Endometrium (tissue), 2 donors: ENCODE measurements around the gene CAMK1D.
"Not testable (repeated sequence)": the region's sequence is repeated elsewhere in the genome, so short reads cannot be mapped to it uniquely, and the experiment has no call there.

Source experiments
- FAIRE-seq: peaks from 2 replicates; lab custom pipeline; 2012; peaks lifted over from hg19 to GRCh38; lab: Jason Lieb, UNC
- donor health status: control.
- donor health status: control.

The CAMK1D gene

GRCh38 chr10:12340937-12341336, 8.4 kb upstream of the CAMK1D start:
- FAIRE-seq: no peak

- no peak for FAIRE-seq
These were observed 7.8 kb upstream of the CAMK1D start for GRCh38 chr10:12341526-12341925.

GRCh38 chr10:12344375-12345110, 4.8 kb upstream of the CAMK1D start:
- no peak for FAIRE-seq

GRCh38 chr10:12346707-12347106, 2.6 kb upstream of the CAMK1D start:
- no peak for FAIRE-seq

DNA sequence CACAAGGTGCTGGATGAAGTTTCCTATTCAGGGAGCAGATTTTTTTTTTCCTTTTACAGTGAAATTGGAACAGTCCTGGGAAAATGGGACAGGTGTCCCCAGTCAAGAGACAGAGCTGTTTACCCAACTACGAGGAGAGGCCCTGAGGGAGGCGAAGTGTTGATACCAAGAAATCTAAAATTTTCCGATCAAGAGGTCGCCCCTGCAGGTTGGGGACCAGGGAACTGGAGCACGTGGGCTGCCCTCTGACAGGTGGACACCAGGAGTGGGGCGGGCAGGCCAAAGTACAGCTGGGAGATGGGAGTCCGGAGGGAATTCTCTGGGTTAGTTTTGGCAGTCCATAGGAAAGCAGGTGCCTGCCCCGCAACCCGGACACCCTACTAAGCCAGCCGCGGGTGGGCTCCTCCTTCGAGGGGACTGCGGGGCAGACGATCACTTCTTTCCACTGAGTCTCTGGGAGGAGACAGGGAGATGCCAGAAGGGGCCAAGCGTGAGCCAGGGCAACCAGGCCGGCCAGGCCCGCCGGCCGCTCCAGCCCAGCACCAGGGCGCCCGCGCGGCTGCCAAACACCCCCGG, 965 bp upstream of the CAMK1D start:
- no peak for FAIRE-seq

- FAIRE-seq: no peak
These were observed 351 bp downstream of the CAMK1D start for GRCh38 chr10:12349629-12350166.

GRCh38 chr10:12350167-12350872, 973 bp downstream of the CAMK1D start:
- FAIRE-seq: no peak

DNA sequence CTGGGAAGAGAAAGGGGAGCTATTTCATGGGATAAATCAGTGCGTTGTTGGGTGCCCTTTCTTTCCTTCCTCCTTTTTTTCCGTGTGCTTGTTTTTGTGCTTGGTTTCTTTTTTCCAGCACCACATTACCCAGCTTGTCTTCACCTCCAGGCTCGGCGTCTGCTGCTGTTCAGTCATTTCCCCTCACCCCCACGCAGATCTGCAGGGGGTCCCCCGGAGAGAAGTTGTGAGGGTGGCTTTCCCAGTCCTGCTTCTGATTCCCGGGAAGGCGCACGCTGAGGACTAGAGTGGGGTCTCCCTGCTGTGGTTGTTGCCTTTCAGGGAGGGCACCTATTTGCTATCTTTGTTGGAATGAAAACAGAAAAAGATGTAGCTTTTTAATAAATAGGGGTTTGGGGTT, 1.6 kb downstream of the CAMK1D start:
- no peak for FAIRE-seq

DNA sequence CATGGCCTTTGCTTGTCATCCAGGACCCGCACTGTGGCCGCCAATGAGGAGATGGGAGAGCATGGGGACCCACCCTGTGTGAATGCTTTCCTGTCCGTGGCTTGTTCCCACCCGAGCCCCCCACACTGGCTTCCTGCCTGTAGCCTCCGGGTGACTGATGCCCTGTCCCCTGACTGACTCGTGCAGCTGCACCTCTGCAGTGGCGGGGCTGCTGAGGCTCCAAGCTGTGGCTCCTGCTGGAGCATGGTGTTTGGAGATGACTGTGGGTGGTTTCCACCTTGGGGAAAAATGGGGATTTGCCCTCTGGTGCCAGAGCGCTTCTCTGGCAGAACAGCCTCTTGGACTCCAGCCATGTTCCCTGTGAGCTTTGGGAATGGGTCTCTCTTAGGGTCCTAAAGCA, 2.1 kb downstream of the CAMK1D start:
- no peak for FAIRE-seq

DNA sequence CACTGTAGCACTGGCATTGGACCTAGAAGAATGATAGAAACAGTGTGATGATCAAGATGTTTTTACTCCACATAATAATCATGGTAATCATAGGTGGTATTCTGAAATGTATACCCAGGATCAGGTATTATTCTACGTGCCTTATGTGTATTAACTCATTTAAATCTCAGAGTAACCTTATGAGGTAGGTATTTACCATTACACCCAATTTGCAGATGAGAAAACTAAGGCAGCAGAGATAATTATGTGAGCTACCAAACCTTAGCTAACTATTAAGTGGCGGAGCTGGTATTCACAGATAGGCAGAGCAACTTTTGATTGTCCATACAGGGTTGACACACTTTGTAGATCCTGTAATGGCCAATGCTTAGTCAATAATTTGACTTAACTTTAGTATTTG, 2.5 kb downstream of the CAMK1D start:
- FAIRE-seq: no peak

DNA sequence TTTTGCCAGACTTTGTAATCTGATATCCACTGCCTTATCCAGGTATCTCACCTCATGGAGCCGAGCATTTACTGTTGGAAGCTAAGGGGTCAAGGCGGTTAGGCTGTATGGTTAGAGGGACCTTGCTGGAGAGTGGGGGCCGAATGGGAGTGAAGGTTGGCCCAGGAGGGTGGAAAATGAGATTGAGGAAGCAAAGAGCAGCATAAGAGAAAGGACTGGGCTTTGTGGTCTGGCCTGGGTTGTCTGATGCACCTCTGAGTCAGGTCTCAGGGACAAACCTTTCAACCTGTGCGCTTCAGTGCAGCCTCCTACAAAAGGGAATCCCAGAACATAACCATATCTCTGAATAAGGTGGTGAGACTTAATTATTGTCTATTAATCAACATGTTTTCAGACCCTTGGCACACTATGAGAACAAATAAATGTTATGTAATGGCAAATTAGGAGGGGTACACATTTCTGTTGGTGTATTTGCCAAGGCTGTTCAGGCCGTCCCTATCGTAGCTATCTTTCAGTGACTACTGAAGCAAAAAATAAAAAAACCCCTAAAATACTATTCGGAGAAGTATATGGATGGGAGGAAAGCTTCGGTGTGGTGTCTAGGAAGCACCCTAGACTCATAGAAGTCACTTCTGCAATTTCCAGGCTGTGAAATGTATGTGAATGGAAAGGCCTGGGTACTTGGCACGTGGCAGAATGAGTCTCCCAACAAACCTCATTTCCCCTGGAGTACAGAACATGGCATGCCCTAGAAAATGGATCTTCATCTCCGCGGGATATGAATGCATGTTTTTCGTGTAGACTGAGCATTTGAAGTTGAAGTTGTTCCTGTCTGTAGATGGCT, 4.3 kb downstream of the CAMK1D start:
- no peak for FAIRE-seq

DNA sequence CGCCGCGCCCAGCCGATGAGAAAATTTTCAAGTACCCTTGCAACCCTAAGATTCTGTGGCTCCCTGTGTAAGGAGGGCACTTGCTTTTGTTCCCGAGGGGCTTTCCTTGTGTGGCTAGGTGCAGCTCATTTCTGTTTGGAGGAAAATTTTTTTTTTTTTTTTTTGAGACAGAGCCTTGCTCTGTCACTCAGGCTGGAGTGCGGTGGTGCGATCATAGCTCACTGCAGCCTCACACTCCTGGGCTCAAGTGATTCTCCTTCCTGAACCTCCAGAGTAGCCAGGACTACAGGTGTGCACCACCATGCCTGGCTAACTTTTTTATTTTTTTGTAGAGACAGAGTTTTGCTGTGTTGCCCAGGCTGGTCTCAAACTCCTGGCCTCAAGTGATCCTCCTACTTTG, 5.3 kb downstream of the CAMK1D start:
- FAIRE-seq: not testable (repeated sequence)

GRCh38 chr10:12355384-12355783, 6.0 kb downstream of the CAMK1D start:
- FAIRE-seq: no peak

DNA sequence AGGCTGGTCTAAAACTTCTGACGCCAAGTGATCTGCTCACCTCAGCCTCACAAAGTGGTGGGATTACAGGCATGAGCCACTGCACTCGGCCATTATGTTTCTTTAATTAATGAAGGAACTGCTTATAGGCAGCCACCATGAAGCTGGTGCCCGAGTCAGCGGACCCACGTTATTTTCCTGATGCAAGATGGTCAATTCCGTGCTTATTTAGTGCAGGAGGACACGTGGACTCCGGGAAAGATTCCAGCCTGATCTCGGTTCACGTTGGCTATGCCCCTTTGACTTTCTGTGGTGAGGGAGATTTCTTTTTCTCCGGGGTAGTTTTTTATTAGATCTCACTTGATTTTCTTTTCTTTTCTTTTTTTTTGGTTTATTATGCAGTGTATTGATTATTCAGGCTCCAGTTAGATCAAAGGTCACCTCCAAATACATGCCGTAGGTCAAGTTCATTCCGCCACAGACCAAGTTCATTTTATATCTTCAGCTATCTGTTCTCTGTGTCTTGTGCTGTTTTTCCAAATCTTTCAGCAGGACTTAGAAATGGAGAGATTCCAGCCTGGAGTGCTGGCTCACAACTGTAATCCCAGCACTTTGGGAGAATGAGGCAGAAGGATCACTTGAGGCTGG, 8.3 kb downstream of the CAMK1D start:
- FAIRE-seq: no peak

DNA sequence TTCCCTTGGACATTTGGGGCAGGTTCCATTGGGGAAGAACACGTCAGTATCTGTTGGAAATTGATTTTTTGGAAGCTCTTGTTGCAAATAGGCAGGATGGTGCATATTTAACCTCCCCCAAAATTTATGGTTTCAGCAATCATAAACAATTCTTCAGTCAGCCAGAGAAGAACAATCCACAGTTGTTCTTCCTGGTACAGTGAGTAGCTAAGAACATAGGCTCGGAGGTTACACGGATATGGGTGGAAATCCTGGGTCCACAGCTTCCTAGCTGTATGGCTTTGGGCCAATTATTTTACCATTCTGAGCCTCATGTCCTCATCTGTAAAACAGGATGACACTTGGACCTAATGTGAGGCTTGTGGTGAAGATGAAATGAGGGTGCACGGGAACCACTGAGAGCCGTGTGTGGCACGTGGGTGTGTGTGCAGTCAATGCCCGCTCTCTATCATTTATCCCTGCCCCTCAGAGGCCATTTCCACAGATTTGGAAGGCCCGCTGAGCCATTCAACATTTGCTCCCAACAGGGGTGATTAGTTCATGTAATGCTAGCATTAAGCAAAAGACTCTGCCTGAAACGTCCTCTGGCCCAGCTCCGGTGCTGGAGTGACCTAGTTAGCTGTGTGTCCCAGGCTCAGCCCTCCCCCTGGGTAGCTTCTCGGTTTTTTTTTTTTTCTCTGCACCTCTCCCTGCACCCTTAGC, 9.7 kb downstream of the CAMK1D start:
- no peak for FAIRE-seq

- no peak for FAIRE-seq
These were observed 11.1 kb downstream of the CAMK1D start for GRCh38 chr10:12360461-12360860.

DNA sequence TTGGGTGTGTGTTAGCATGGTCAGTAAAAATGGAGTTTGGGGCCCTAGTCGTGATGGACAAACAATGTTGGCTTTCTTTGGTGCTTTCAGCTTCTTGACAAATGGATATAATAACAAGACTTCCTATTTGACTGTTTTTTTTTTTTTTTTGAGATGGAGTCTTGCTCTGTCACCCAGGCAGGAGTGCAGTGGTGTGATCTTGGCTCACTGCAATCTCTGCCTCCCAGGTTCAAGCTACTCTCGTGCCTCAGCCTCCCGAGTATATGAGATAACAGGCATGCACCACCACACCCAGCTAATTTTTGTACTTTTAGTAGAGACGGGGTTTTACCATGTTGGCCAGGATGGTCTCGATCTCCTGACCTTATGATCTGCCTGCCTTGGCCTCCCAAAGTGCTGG, 11.8 kb downstream of the CAMK1D start:
- FAIRE-seq: not testable (repeated sequence)

GRCh38 chr10:12364559-12364958, 15.2 kb downstream of the CAMK1D start:
- FAIRE-seq: no peak

GRCh38 chr10:12367272-12367671, 17.9 kb downstream of the CAMK1D start:
- FAIRE-seq: no peak

DNA sequence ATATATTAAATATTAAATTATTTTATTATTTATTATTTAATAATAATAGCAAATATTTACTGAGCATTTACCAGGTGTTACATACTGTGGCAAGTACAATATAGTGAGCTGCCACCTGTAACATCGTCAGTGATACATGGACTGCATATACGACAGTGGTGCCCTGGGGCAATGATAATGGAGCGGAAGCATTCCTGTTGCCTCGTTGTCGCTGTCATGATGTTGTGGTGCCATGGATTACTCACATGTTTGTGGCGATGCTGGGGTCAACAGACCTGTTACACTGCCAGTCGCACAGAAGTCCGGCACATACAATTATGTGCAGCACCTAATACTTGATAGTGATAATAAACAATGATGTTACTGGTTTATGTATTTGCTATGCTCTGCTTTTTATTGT, 20.6 kb downstream of the CAMK1D start:
- no peak for FAIRE-seq

DNA sequence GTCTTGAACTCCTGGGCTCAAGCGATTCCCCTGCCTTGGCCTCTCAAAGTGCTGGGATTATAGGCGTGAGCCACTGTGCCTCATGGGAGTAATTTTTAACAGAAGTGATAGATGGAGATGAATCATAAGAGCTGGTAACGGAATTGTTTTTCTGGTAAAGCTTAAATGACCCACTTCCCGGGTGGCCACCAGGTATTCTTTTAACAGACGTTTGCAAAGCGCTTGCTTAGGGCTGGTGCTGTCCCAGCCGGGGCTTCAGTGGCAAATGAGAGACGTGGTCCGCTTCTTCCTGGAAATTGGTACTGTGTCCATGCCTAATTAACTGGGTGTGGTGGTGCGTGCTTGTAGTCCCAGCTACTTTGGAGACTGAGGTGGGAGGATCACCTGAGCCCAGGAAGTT, 23.5 kb downstream of the CAMK1D start:
- no peak for FAIRE-seq
